A204.1 (cell line): ENCODE measurements around the gene MAN1C1.
"Not testable (repeated sequence)": the region's sequence is repeated elsewhere in the genome, so short reads cannot be mapped to it uniquely, and the experiment has no call there.

Source experiments
- FAIRE-seq: peaks from 2 replicates; lab custom pipeline; 2012; peaks lifted over from hg19 to GRCh38; lab: Jason Lieb, UNC

MAN1C1 gene

GRCh38 chr1:25716320-25716719, 99.7 kb downstream of the MAN1C1 start:
- no peak for FAIRE-seq

GRCh38 chr1:25718732-25719131, 102.1 kb downstream of the MAN1C1 start:
- FAIRE-seq: no peak

GRCh38 chr1:25720624-25721023, 104.0 kb downstream of the MAN1C1 start:
- no peak for FAIRE-seq

GRCh38 chr1:25723250-25723880, 106.8 kb downstream of the MAN1C1 start:
- FAIRE-seq: no peak

GRCh38 chr1:25724201-25724600, 107.6 kb downstream of the MAN1C1 start:
- no peak for FAIRE-seq

- no peak for FAIRE-seq
These were observed 108.4 kb downstream of the MAN1C1 start for GRCh38 chr1:25724966-25725365.

GRCh38 chr1:25725482-25725881, 108.9 kb downstream of the MAN1C1 start:
- FAIRE-seq: no peak

GRCh38 chr1:25727088-25727487, 110.5 kb downstream of the MAN1C1 start:
- no peak for FAIRE-seq

GRCh38 chr1:25727635-25728286, 111.2 kb downstream of the MAN1C1 start:
- FAIRE-seq: no peak

- no peak for FAIRE-seq
These were observed 111.8 kb downstream of the MAN1C1 start for GRCh38 chr1:25728301-25728935.

- FAIRE-seq: no peak
These were observed 112.5 kb downstream of the MAN1C1 start for GRCh38 chr1:25729045-25729444.

- FAIRE-seq: no peak
These were observed 113.4 kb downstream of the MAN1C1 start for GRCh38 chr1:25729790-25730644.

- no peak for FAIRE-seq
These were observed 114.6 kb downstream of the MAN1C1 start for GRCh38 chr1:25731148-25731547.

- FAIRE-seq: no peak
These were observed 115.2 kb downstream of the MAN1C1 start for GRCh38 chr1:25731626-25732370.

GRCh38 chr1:25732821-25733220, 116.2 kb downstream of the MAN1C1 start:
- FAIRE-seq: no peak

- FAIRE-seq: no peak
These were observed 116.7 kb downstream of the MAN1C1 start for GRCh38 chr1:25733271-25733670.

GRCh38 chr1:25734991-25735390, 118.4 kb downstream of the MAN1C1 start:
- not testable (repeated sequence) for FAIRE-seq

GRCh38 chr1:25735956-25736529, 119.5 kb downstream of the MAN1C1 start:
- no peak for FAIRE-seq

GRCh38 chr1:25737130-25737529, 120.5 kb downstream of the MAN1C1 start:
- FAIRE-seq: no peak

GRCh38 chr1:25738499-25738898, 121.9 kb downstream of the MAN1C1 start:
- no peak for FAIRE-seq

GRCh38 chr1:25739341-25739740, 122.8 kb downstream of the MAN1C1 start:
- FAIRE-seq: no peak

- FAIRE-seq: no peak
These were observed 123.5 kb downstream of the MAN1C1 start for GRCh38 chr1:25740071-25740470.
